ENCODE data around the gene RAD9B.
"Not testable (repeated sequence)": the region's sequence is repeated elsewhere in the genome, so short reads cannot be mapped to it uniquely, and the experiment has no call there.

RAD9B gene

GRCh38 chr12:110520876-110521712 lies 19.0 kb downstream of the RAD9B start:
- not testable (repeated sequence) for DNase-seq (ENCODE audit: low spot score)

- DNase-seq (ENCODE audit: low spot score): no peak
Measured at GRCh38 chr12:110528277-110528839, 26.2 kb downstream of the RAD9B start.

- no peak for DNase-seq (ENCODE audit: low spot score)
Measured at GRCh38 chr12:110530511-110530910, 28.4 kb downstream of the RAD9B start.

GRCh38 chr12:110531741-110532333 lies 29.7 kb downstream of the RAD9B start:
- DNase-seq (ENCODE audit: low spot score): no peak

- no peak for DNase-seq (ENCODE audit: low spot score)
Measured at GRCh38 chr12:110532644-110533043, 30.5 kb downstream of the RAD9B start.

- DNase-seq (ENCODE audit: low spot score): no peak
Measured at GRCh38 chr12:110533607-110534006, 31.5 kb downstream of the RAD9B start.

GRCh38 chr12:110534811-110535210 lies 32.7 kb downstream of the RAD9B start:
- DNase-seq (ENCODE audit: low spot score): no peak

GRCh38 chr12:110536834-110537604 lies 34.9 kb downstream of the RAD9B start:
- DNase-seq (ENCODE audit: low spot score): no peak

GRCh38 chr12:110537605-110538409 lies 35.7 kb downstream of the RAD9B start:
- DNase-seq (ENCODE audit: low spot score): no peak

- DNase-seq (ENCODE audit: low spot score): no peak
Measured at GRCh38 chr12:110538869-110539622, 36.9 kb downstream of the RAD9B start.

- DNase-seq (ENCODE audit: low spot score): no peak
Measured at GRCh38 chr12:110540048-110540447, 37.9 kb downstream of the RAD9B start.

GRCh38 chr12:110543252-110543959 lies 41.3 kb downstream of the RAD9B start:
- DNase-seq (ENCODE audit: low spot score): no peak

GRCh38 chr12:110543965-110544364 lies 41.8 kb downstream of the RAD9B start:
- no peak for DNase-seq (ENCODE audit: low spot score)

- not testable (repeated sequence) for DNase-seq (ENCODE audit: low spot score)
Measured at GRCh38 chr12:110545259-110545658, 43.1 kb downstream of the RAD9B start.

- no peak for DNase-seq (ENCODE audit: low spot score)
Measured at GRCh38 chr12:110545812-110546211, 43.7 kb downstream of the RAD9B start.

GRCh38 chr12:110546339-110546738 lies 44.2 kb downstream of the RAD9B start:
- no peak for DNase-seq (ENCODE audit: low spot score)

GRCh38 chr12:110547090-110547489 lies 45.0 kb downstream of the RAD9B start:
- DNase-seq (ENCODE audit: low spot score): no peak

- DNase-seq (ENCODE audit: low spot score): no peak
Measured at GRCh38 chr12:110548678-110549077, 46.5 kb downstream of the RAD9B start.

- DNase-seq (ENCODE audit: low spot score): no peak
Measured at GRCh38 chr12:110549716-110550115, 47.6 kb downstream of the RAD9B start.

- DNase-seq (ENCODE audit: low spot score): no peak
Measured at GRCh38 chr12:110550981-110551380, 48.9 kb downstream of the RAD9B start.
